Stimulated activated CD8-positive, alpha-beta memory T cell treated with anti-CD3 and anti-CD28 coated beads, Interleukin-15, amount 100 ng/mL, for 4 hours (primary cell): ENCODE measurements around the gene GPRC5C.
A peak's percentile ranks its signal among the peaks of the same experiment; 100 is the strongest.
"Not testable (repeated sequence)": the region's sequence is repeated elsewhere in the genome, so short reads cannot be mapped to it uniquely, and the experiment has no call there.

Source experiments
- DNase-seq, 2 donors: peaks; one replicate each; pipeline ENCODE4 v3.0.0-alpha.2; 2020; ENCODE audit warnings: low read depth in 2 of 2

The GPRC5C gene

GRCh38 chr17:74473294-74473693 lies 41.4 kb downstream of the GPRC5C start:
- no peak for DNase-seq

- no peak for DNase-seq
Observed at GRCh38 chr17:74474043-74474792, 42.3 kb downstream of the GPRC5C start.

- DNase-seq = no peak
Observed at GRCh38 chr17:74475189-74475588, 43.3 kb downstream of the GPRC5C start.

- no peak for DNase-seq
Observed at GRCh38 chr17:74477411-74477810, 45.5 kb downstream of the GPRC5C start.

- no peak for DNase-seq
Observed at GRCh38 chr17:74478420-74479100, 46.7 kb downstream of the GPRC5C start.

DNA sequence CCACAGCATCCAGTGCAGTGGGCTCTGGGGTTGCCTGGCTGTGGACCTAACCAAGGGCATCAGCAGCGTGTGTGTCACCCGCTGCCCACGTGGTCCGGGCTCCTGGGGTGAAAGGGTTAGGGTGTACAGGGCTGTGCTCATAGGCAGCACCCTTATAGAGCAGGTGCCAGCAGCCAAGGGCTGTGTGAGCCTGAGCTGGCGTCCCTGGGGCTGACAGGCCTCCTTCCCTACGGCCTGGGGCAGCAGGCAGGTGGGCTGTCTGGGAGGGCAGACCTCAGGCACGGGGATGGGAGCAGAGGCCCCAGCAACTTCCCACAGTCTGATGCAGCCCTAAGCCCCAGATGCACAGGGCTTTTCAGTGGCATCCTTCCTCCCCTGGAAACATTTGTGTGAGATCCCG lies 48.4 kb downstream of the GPRC5C start:
- no peak for DNase-seq

DNA sequence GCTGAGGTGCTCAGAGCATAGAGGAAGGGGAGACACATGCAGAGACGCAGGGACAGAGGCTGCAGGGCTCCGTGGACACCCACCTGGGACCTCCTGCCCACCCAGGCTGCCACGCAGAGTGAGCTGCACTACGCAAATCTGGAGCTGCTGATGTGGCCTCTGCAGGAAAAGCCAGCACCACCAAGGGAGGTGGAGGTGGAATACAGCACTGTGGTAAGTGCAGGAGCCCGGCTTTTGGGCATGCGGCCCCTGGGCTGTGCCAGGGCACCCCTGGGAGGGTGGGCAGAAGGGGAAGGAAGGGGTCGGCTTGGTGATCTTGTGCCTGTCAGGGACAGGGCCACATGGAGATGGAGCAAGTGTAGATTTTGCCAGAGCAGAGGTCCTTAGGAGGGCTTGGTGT lies 49.7 kb downstream of the GPRC5C start:
- no peak for DNase-seq

DNA sequence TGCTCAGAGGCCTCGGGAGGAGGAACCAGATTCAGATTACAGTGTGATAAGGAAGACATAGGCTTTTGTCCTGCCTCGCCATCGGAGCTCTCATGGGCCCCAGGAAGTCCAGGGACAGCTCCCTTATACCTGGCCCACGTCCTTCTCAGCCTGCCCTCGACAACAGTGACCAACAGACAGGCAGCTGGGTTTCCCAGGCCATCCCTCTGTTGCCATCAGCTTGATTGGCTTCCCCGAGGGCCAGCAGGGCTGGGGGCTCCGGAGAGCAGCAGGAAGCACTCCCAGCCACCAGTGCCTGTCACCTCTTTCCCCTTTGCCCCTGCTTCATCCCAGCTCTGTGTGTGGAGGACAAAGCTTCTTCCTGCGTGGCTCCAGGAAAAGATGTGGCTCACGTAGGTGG lies 52.2 kb downstream of the GPRC5C start:
- no peak for DNase-seq

GRCh38 chr17:74485022-74485743 lies 53.3 kb downstream of the GPRC5C start:
- DNase-seq = no peak

- no peak for DNase-seq
Observed at GRCh38 chr17:74485841-74486240, 54.0 kb downstream of the GPRC5C start.

DNA sequence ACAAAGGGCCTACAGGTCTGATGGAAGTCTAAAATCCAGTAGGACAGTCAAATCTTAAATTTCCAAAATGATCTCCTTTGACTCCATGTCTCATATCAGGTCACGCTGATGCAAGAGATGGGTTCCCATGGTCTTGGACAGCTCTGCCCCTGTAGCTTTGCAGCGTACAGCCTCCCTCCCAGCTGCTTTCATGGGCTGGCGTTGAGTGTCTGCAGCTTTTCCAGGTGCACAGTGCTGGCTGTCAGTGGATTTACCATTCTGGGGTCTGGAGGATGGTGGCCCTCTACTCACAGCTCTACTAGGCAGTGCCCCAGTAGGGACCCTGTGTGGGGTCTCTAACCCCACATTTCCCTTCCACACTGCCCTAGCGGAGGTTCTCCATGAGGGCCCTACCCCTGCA lies 56.4 kb downstream of the GPRC5C start:
- DNase-seq = not testable (repeated sequence)

GRCh38 chr17:74490716-74491115 lies 58.8 kb downstream of the GPRC5C start:
- DNase-seq = no peak

DNA sequence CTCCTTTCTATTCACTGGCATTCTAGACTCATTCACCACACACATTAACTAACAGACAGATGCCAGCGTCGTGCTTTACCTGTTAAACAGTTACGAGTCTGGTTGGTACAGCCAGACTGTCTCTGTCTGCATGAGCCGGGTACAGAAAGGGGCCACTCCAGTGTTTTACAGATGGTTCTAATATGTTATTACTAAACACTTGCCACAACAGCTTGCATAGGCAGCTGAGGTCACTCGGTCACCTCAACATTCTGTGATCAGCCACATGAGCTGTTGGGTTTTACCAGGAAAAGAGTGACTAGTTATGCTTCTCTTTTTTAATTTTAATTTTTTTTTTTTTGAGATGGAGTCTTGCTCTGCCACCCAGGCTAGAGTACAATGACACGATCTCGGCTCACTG lies 59.7 kb downstream of the GPRC5C start:
- no peak for DNase-seq

- peak in 1 of 2 donors; percentile 42 for DNase-seq
Observed at GRCh38 chr17:74493331-74493833, 61.5 kb downstream of the GPRC5C start.
